GM21367 (cell line): ENCODE data around the gene IL1RL1.
A peak's percentile ranks its signal among the peaks of the same experiment; 100 is the strongest.

Experiments used
- ATAC-seq: cut with Tn5 transposase; IDR thresholded peaks from one replicate; pipeline ENCODE4 v1.9.1; 2021; ENCODE audit not compliant: unreplicated experiment

Gene IL1RL1

GRCh38 chr2:102366406-102367112 lies 55.2 kb downstream of the IL1RL1 start:
- peak; percentile 51 for ATAC-seq

DNA sequence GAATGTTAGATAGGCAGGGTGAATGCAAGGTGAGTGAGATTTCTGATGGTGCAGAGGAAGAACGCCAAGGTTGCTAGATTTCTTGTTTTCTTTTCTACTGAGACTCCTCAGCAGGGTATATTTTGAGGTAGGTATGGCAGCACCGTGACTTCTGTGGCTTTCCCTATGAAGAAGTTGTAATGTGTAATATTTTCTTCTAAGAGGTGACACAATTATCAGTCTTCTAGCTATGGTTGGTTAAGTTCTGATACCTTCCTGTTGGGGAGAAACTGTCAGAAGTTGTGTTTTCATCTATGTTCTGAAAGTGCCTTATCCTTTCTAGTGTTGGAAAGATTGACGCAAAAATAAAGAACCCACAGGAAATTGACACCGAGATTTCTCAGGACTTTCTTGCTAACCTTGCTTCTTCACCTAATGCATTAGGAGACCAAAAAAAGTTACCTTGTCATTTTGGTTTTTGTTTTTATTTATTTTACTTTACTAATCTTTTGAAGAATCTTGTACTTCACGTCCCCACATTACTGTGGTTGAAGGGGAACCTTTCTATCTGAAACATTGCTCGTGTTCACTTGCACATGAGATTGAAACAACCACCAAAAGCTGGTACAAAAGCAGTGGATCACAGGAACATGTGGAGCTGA lies 56.1 kb downstream of the IL1RL1 start:
- peak; percentile 57 for ATAC-seq

DNA sequence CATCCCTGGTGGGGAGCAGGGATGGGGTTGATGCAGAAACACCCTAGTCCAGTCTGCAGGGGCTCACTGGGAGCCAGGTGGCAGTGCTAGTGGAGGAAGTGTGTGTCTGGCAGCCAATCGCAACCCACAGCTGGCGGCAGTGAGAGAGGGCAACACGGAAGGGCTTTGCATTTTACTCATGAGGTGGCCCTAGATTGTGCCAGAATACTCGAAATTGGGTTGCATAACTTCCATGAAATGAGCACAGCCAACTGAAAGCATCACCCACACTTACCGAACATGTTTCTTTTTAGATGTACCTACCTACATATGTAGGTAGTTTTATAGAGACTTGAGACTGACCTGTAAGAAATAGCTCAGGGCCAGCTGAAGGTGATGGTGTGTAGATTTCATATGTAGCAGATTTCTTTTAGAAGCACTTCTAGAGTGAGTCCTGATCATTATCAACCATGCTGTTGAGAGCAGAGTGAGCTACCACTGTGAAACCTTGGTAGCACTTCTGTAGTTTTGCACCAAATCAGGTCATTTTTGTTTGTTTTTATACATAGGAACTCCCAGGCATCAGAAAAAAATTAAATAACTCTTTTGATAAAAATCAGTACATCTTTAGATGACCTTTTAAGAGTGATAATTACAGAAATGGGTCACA lies 57.2 kb downstream of the IL1RL1 start:
- ATAC-seq: no peak

- no peak for ATAC-seq
Measured at GRCh38 chr2:102369866-102370265, 58.5 kb downstream of the IL1RL1 start.

- no peak for ATAC-seq
Measured at GRCh38 chr2:102376052-102376591, 64.8 kb downstream of the IL1RL1 start.

DNA sequence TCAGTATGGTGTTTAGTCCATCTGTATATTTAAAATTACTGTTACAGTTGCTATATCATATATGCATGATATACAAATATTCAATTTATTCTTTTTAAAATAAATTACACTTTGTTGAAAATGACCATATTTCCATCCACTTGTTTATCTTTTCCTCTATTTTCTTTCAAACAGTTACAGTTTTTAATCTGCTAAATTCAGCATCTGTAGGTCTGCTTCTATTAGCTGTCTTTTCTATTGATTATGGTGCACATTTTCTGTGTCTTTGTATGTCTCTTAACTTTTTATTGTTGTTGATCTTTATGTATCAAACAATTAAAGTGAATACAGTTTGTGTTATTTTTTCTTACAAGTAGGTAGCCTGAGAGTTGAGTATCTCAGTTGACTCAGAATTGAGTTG lies 72.4 kb downstream of the IL1RL1 start:
- no peak for ATAC-seq

- no peak for ATAC-seq
Measured at GRCh38 chr2:102385522-102385921, 74.2 kb downstream of the IL1RL1 start.

GRCh38 chr2:102386004-102386403 lies 74.6 kb downstream of the IL1RL1 start:
- no peak for ATAC-seq

DNA sequence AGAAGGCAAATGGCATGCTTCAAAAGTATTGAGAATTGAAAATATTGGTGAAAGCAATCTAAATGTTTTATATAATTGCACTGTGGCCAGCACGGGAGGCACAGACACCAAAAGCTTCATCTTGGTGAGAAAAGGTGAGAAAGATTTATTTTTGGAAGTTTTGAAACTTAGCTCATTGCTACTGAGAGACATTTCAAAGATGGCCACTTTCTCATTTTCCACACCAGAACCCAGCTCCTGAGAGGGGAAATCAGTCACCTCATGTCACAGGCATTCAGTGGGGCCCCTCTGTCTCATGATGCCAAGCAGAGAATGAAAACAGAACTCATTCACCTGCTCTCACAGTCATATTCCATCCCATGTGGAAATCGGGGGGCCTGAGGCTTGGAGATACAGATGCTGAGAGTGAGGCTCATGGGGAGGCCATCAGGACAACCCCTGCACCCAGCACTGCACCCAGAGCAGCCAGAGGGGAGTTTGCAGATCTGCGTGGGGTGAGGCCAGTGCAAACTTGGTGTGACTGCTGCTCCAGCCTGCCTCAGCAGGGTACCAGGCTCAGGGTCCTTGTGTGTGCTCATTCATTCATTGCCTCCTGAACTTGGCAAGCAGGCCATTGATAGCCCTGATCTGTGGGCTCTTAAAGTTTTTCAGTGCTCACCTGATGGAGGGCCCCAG lies 75.6 kb downstream of the IL1RL1 start:
- ATAC-seq: no peak

DNA sequence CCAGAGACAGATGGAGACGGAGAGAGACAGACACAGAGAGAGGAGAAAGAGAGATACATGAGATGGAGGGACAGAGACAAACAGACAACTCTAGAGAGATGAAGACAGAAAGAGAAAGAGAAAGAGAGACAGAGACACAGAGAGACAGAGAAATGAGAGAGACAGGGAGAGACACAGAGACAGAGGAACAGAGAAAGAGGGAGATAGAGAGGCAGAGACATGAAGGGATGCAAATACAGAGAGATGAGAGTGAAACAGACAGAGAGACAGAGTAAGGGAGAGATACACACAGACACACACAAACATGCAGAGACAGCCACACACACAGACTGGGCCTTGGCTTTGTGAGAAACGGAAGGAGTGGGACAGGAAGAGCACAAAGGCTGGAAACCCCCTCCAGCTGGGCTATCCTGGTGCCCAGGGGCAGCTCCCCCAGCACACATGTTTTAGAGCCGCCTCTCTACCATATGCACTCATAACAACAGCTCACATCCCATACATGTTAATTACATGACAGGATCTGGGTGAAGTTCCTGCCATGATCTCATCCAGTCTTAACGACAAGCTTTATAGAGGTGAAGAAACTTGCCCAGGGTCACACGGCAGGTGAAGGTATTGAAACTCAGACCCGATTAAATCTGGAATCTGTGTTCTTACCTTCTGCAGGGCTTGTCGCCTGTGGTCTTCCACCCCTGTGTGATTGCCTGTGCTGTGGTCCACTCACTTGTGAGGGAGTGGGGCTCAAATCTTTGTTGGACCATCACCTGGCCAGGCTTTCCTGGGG lies 76.6 kb downstream of the IL1RL1 start:
- no peak for ATAC-seq

DNA sequence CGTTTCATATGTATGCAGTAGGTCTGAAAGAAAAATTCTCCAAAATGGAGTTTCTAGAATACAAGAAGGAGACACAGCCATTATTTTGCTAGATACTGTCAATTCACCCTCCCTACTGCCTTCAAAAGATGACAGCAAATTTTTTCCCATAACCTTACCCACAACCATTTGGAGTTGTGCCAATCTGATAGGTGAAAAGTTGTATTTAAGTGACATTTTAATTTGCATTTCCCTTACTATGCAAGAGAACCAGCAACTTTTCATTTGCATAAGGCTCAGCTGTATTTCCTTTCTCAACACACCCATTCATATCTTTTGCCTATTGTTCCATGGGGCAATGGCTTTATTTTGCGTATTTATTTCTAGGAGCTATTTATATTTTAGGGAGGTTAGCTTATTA lies 80.2 kb downstream of the IL1RL1 start:
- no peak for ATAC-seq

DNA sequence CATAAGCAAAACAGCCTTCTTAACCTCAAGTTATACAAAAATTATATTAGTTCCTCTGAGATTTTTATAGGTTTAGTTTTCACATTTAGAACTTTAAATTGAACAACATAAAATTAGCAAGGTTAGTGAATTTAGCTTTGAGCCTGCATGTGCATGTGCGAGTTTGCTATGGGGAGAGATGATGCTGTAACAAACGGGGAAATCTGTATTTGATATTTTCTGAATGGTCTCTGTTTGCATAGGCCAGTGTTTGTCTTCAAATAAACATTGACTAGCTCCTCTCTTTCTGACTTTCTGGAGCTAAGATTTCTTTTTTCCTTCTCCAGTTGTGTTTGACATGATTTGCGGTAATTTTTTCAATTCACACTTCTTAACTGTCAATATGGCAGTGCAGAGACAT lies 80.7 kb downstream of the IL1RL1 start:
- ATAC-seq: no peak

DNA sequence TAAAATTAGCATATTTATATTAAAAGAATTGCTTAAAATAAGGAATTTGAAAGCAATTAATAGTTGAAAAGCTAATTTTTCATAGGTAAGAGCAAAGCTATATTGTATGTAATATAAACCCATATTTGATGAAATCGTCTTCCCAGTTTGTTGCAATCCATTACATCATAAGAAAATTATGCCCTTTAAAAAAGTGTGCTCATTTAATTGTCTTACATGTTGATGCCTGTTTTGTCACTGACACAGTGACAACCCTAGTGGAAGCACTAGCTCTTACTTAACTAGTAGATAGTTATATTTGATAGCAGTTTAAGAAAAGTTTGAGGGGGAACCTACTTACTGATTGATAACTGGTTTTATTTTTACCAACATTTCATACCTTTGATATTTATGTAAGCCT lies 81.6 kb downstream of the IL1RL1 start:
- no peak for ATAC-seq

DNA sequence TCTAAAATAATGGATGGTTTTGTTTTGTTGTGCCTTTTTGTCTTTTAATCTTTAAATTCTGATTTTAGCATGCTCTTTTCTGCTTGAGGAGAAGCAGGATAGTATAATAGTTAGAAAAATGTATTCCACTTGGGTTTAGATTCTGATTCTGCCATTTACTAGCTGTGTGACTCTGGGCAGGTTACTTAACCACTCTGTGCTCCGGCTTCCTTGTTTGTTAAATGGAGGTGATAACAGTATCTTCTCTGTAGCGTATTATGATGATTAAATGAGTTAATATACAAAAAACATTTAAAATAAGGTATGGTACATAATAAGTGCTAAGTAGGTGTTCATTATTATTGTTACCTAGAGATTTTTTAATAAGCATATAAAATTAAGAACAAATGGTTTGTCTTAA lies 84.6 kb downstream of the IL1RL1 start:
- ATAC-seq: no peak

DNA sequence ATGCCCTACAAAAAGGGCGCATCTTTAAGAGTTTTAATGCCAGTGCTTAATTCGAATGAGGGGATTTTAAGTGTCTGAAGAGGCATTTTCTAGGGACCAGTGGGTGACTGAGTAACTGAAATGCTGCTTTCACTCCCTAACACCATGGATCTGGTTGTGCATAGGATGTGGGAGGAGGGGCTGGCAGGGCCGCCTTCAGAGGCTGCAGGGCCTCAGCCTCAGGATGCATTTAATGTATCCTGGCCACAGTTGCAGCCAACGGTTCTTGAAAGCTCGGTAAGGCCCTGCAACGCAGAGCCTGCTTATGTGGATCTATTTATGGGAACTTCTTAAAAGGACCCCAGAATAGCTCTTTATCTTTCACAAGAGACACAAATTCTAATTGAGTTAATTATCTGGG lies 85.8 kb downstream of the IL1RL1 start:
- ATAC-seq: no peak

DNA sequence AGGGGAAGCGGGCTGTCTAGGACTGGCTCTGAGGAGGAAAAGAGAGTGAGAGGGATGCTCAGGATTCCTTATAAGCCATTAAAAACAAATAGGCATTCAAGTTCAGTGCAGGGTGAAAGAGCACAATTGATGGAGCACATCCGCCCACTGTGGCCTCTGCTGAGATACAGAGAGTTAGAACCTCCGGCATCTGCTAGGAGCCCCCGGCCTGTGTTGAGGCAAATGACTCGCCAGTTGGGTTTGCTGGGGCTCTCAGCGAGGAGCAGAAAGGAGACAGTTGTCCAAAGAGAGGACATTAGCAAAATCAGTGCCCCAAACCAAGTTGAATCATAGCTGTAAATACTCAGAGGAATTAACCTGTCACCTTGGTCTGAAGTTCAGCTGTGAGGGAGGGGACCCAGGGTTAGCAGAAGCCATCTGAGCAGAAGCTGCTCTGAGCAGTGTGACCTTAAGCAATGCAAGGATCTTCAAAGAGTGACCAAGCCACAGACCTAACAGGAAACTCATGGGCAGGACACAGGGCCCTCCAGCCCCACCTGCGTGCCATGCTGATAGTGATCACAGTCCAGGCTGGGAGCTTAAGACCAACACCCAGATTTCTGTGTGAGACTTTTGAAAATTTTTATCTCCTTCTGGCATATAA lies 88.3 kb downstream of the IL1RL1 start:
- no peak for ATAC-seq

DNA sequence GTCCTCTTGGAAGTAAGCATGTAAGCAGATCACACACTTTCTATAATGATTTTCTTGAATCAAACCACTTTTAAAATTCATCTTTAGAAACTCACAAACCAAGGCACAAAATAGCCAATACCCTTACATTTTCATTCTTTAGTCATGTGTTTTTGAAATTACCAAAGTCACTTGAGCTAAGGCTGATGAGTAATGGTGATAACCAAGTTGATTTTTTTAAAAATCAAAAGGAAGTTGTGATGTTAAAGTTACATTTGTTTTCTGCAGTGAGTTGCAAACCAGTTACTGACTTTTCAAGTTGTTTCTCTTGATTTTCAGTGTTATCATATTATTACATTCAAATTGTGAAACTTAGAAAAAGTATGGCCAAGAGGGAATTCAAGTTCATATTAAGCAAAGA lies 90.1 kb downstream of the IL1RL1 start:
- ATAC-seq: no peak
